ENCODE data around the gene ZFP64.

The ZFP64 gene

DNA sequence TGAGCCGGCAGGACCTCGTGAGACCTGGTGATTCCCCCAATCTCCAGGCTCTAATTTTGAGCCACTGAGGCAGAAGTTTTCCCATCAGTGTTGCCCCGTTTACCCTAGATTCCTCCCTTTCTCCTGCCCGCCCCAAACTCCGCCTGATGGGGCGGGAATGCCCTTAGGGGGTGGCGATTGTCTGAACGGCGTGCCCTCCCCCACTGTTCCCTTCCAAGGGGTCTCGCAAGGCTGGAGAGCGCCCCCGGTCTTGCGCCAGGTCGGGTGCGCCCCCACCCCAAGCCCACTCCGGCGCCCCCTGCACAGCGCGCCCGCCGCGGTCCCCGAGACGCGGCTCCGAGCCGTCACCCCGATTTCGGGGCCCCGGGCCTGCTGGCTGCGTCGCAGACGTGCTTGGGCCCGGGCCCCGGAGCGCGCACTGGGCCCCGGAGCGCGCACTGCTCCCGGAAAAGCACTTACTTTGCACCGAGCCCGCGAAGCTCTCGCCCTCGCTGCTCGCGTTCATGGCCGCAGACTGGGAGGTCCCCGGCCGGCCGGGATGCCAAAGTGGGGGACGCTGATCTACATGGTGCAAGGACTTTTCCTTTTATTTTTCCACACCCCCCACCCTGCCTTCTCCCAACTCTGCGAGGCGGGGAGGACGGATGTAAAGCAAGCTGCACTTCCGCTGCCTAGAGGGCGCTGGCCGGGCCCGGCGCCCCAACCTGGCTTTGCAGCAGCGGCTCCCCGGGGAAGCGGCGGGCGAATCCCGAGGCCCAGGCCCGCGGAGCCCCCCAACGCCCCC, at the start of gene ZFP64:
ZFP64 (minus strand) TSS at position 648 of the 784 bp plus-strand sequence; CDS start at position 505, 143 bp downstream.
- peak within 1 kb of the TSS; percentile 89 for H3K4me3 ChIP-seq (ENCODE audit: control insufficient read depth, low read depth, low read length)
- TF ChIP-seq, protein P1, sequence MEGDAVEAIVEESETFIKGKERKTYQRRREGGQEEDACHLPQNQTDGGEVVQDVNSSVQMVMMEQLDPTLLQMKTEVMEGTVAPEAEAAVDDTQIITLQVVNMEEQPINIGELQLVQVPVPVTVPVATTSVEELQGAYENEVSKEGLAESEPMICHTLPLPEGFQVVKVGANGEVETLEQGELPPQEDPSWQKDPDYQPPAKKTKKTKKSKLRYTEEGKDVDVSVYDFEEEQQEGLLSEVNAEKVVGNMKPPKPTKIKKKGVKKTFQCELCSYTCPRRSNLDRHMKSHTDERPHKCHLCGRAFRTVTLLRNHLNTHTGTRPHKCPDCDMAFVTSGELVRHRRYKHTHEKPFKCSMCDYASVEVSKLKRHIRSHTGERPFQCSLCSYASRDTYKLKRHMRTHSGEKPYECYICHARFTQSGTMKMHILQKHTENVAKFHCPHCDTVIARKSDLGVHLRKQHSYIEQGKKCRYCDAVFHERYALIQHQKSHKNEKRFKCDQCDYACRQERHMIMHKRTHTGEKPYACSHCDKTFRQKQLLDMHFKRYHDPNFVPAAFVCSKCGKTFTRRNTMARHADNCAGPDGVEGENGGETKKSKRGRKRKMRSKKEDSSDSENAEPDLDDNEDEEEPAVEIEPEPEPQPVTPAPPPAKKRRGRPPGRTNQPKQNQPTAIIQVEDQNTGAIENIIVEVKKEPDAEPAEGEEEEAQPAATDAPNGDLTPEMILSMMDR (IDR thresholded peaks at IDR 0.05; ENCODE audit: control insufficient read depth, insufficient read depth, low read depth, low read length, missing control alignments): peak; percentile 70
- DNase-seq (ENCODE audit: low read depth): peak; percentile 35

DNA sequence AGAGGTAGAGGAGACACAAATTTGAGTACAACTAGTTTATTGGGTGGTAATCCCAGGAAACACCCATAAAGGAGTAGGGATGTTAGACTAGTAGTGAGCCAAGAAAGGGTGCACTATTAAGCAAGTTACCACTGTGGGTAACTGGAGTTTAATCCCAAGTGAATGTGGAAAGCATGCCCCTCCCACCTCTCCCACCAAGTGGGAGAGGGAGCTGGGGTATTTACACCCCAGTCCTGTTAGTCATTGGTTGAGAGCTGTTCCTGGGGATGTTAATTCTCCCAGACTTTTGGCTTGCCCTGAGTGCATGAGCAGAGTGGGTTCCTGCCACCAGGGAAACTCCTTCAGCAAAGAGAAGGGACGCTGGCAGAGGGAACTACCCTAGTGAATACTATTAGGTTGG, 49.2 kb upstream of the ZFP64 start:
- DNase-seq (ENCODE audit: low read depth): no peak
- no peak overlapping the region for H3K4me3 ChIP-seq (ENCODE audit: control insufficient read depth, low read depth, low read length)
- TF ChIP-seq, protein P1 (IDR thresholded peaks at IDR 0.05; ENCODE audit: control insufficient read depth, insufficient read depth, low read depth, low read length, missing control alignments): no peak

DNA sequence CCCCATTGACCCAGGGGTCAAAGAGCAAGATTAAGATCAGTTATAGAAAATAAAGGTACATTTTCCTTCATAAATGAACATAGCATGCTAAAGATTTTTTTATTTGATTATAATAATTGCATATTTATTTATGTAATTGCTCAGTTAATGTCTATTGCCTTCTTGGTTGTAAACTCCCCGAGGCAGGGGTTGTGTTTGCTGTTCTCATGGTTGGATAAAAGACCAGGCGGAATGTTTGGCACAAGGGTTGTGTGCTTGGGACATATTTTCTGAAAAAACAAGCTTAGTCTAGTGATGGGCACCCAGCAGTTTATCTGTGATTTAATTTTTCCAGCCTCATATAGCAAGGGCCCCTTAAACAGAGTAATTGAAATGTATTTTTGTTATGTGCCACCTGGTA, 47.5 kb upstream of the ZFP64 start:
- no peak for DNase-seq (ENCODE audit: low read depth)
- TF ChIP-seq, protein P1 (IDR thresholded peaks at IDR 0.05; ENCODE audit: control insufficient read depth, insufficient read depth, low read depth, low read length, missing control alignments): no peak

DNA sequence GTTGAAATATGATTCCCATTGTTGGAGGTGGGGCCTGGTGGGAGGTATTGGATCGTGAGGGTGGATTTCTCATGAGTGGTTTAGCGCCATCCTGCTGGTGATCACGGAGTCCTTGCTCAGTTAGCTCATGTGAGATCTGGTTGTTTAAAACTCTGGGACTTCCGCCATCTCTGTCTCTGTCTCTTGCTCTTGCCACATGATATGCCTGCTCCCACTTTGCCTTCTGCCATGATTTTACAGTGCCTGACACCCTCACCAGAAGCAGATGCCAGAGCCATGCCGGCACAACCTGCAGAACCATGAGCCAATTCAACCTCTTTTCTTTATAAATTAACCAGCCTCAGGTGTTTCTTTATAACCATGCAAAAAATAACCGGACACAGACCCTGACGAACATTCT, 44.7 kb upstream of the ZFP64 start:
- TF ChIP-seq, protein P1 (IDR thresholded peaks at IDR 0.05; ENCODE audit: control insufficient read depth, insufficient read depth, low read depth, low read length, missing control alignments): no peak
- no peak for DNase-seq (ENCODE audit: low read depth)
- no peak overlapping the region for H3K4me3 ChIP-seq (ENCODE audit: control insufficient read depth, low read depth, low read length)

More for the DNA sequence above, 47.5 kb upstream of the ZFP64 start:
- H3K4me3 ChIP-seq (ENCODE audit: control insufficient read depth, low read depth, low read length): no peak overlapping the region

DNA sequence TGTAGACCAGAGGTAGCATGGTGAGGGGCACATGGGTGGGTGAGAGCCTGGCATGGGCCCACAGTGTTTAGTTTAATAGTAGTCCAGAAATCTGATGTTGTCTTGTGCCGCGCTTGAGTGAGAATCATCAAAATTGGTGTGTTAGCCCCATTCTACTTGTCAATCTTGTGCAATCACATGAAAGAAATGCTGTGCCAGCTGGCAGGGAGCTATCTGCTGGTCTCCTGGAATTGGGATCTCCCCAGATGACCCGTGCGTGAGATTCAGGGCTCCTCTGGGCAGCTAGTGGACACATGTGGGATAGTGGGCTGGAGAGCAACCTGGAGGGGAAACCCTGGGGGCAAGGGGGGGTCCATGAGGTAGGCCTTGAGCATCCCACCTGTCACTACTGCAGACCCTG, 43.5 kb upstream of the ZFP64 start:
- H3K4me3 ChIP-seq (ENCODE audit: control insufficient read depth, low read depth, low read length): no peak overlapping the region
- TF ChIP-seq, protein P1 (IDR thresholded peaks at IDR 0.05; ENCODE audit: control insufficient read depth, insufficient read depth, low read depth, low read length, missing control alignments): no peak
- DNase-seq (ENCODE audit: low read depth): no peak

DNA sequence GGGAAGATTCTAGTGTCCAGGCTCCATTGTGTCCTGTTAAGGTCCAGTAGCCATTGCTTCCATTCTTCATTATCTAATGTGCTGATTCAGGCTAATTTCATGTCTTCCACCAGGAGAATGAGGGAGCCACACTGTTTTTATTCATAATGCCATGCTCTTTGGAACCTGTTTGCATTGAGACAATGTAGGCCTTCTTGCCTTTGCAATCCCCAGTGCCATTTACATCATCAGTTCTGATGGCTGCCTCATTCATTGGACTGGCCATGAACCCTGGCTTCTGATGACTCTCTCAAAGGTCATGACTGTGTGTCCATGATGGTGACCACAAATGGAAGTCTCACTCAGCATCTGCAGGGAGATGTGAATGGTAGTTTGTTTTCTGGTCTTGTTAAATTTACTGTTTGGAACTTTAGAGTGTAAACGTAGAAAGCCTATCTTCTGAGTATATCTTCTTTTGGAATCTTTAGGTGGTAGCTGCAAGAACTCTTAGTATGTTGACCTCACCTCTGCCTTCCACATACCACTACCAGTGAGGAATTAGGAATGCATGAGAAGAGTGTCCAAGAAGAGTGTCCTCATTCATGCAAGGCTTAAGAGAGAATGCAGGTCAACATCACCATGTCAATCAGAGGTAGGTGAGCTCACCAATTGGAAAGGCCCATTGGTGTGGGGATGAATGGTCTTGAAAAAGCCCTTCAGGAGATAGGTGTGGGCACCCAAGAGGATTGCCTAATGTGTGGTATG, 42.9 kb upstream of the ZFP64 start:
- no peak for DNase-seq (ENCODE audit: low read depth)
- no peak overlapping the region for H3K4me3 ChIP-seq (ENCODE audit: control insufficient read depth, low read depth, low read length)
- TF ChIP-seq, protein P1 (IDR thresholded peaks at IDR 0.05; ENCODE audit: control insufficient read depth, insufficient read depth, low read depth, low read length, missing control alignments): no peak
